ENCODE results near the gene IFNB1. TPM values are rescaled to one million over a fixed set of nuclear protein-coding genes. Genes with fewer than 3 reads are reported as not detected.

The IFNB1 gene
- total and polyA plus RNA-seq, 10 donors: not detected

DNA sequence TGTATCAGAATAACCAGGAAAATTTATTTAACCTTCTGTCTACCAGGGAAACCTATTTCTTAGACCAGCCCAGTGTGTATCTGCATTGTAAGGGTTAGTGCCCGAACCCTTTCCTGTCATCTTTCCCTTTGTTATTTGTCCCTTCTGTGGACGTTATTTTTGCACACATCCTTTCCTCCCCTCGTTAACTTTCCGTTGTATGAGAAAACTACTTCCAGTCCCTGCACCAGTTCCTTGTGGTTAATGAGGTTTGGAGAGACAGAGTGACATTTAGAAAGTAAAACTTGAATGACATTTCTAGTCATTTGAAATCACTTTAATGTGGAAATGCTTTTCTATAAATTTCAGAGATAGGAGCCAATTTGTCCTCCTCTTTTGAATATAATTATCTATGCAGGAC is 4.3 kb upstream of the IFNB1 start:
- Histone ChIP-seq H3K27ac (no peak overlapping the region), H3K27me3 (replicated peaks in 1 of 7) (no peaks in the 10 kb centered on the region), H3K4me3 (no peak overlapping the region), H3K4me1 (peaks cover 0 to 11% (median 4%) of the 10 kb centered on the region in 6 donors), H3K9me3 (peaks cover 0 to 17% (median 14%) of the 10 kb centered on the region in 8 donors), H3K36me3 (no peaks in the 10 kb centered on the region)
- 3 to 11% (median 9%) methylated on average over 4 of the region's 4 CpGs for WGBS, 5 donors
- DNase-seq: no peak
- intact Hi-C loops (cut with DNase I; ENCODE audit: low total_unique reads): no loop called here
- TF ChIP-seq POLR2A (IDR thresholded peaks at IDR 0.05): no peak
- no peak for TF ChIP-seq POLR2AphosphoS5 (IDR thresholded peaks at IDR 0.05)
- TF ChIP-seq, protein P1, sequence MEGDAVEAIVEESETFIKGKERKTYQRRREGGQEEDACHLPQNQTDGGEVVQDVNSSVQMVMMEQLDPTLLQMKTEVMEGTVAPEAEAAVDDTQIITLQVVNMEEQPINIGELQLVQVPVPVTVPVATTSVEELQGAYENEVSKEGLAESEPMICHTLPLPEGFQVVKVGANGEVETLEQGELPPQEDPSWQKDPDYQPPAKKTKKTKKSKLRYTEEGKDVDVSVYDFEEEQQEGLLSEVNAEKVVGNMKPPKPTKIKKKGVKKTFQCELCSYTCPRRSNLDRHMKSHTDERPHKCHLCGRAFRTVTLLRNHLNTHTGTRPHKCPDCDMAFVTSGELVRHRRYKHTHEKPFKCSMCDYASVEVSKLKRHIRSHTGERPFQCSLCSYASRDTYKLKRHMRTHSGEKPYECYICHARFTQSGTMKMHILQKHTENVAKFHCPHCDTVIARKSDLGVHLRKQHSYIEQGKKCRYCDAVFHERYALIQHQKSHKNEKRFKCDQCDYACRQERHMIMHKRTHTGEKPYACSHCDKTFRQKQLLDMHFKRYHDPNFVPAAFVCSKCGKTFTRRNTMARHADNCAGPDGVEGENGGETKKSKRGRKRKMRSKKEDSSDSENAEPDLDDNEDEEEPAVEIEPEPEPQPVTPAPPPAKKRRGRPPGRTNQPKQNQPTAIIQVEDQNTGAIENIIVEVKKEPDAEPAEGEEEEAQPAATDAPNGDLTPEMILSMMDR (IDR thresholded peaks at IDR 0.05 in 8 of 11, conservative IDR thresholded peaks at IDR 0.05 in 3 of 11): no peak

DNA sequence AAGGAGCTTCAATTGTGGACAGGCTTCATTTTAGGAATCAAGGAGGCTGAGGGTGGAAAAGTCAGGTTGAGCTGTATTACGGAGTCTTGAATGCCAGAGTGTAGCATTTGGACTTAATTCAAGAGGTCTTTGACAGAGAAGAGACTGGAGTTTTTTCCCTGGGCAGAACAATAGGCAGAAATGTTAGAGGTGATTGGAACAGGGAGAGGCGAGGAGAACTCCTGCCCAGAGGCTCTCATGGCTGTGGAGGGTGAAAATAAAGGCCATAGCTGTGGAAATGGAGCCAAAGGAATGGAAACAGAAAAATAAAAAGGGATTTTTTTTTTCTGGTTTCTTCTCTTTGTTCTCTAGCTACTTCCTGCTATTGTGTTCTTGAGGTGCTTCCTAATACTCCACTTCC is 3.7 kb upstream of the IFNB1 start:
- WGBS, 5 donors: 78 to 90% (median 87%) methylated on average over 2 of the region's 2 CpGs
- no peaks in the 10 kb centered on the region for H3K36me3 ChIP-seq
- H3K4me3 ChIP-seq: no peak overlapping the region
- peaks cover 0 to 11% (median 4%) of the 10 kb centered on the region in 6 donors for H3K4me1 ChIP-seq
- peaks cover 0 to under 1% (median 0%) of the 10 kb centered on the region in 7 donors for H3K27me3 ChIP-seq (replicated peaks in 1 of 7)
- TF ChIP-seq POLR2A (IDR thresholded peaks at IDR 0.05) (no peak), POLR2AphosphoS5 (IDR thresholded peaks at IDR 0.05) (no peak)
- TF ChIP-seq, protein P1 (IDR thresholded peaks at IDR 0.05 in 8 of 11, conservative IDR thresholded peaks at IDR 0.05 in 3 of 11): no peak
- DNase-seq: no peak
- intact Hi-C loops (cut with DNase I; ENCODE audit: low total_unique reads): no loop called here
- H3K27ac ChIP-seq: no peak overlapping the region
- peaks cover 0 to 13% (median 8%) of the 10 kb centered on the region in 8 donors for H3K9me3 ChIP-seq

GRCh38 chr9:21080793-21081192 is 3.1 kb upstream of the IFNB1 start:
- DNase-seq: no peak
- Histone ChIP-seq H3K27me3 (replicated peaks in 1 of 7) (peaks cover 0 to 5% (median 0%) of the 10 kb centered on the region in 7 donors), H3K4me1 (peaks cover 0 to 11% (median 4%) of the 10 kb centered on the region in 6 donors), H3K27ac (no peak overlapping the region), H3K36me3 (no peaks in the 10 kb centered on the region), H3K9me3 (peaks cover 0 to 6% (median 2%) of the 10 kb centered on the region in 8 donors), H3K4me3 (no peak overlapping the region)
- TF ChIP-seq POLR2AphosphoS5 (IDR thresholded peaks at IDR 0.05) (no peak), POLR2A (IDR thresholded peaks at IDR 0.05) (no peak)
- TF ChIP-seq, protein P1 (IDR thresholded peaks at IDR 0.05 in 8 of 11, conservative IDR thresholded peaks at IDR 0.05 in 3 of 11): no peak
- 90 to 98% (median 92%) methylated on average over 1 of the region's 1 CpG for WGBS, 5 donors
- intact Hi-C loops (cut with DNase I; ENCODE audit: low total_unique reads): no loop called here

DNA sequence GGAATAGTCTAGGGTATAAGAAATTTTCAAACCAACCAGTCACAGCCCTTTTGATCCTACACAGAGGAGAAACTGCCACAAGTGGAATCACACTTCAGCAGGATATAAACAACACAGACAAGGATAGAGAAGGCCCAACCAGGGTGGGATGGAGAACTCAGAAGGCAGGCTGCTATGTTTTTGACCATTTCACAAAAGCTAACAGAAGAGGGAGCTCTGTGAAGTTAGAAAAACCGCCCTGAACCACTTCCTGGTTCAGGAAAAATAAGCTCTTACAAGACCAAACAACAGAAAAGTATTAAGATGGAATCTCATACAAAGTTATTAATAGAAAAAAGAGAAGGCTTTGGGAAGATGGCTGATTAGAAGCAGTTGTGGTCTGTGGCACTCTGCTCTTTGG is 960 bp upstream of the IFNB1 start:
- H3K4me3 ChIP-seq: no peak overlapping the region
- TF ChIP-seq, protein P1 (IDR thresholded peaks at IDR 0.05 in 8 of 11, conservative IDR thresholded peaks at IDR 0.05 in 3 of 11): no peak
- TF ChIP-seq POLR2AphosphoS5 (IDR thresholded peaks at IDR 0.05): no peak
- 56 to 90% (median 65%) methylated on average over 1 of the region's 1 CpG for WGBS, 5 donors
- H3K4me1 ChIP-seq: peaks cover 0 to 11% (median 4%) of the 10 kb centered on the region in 6 donors
- intact Hi-C loops (cut with DNase I; ENCODE audit: low total_unique reads): no loop called here
- no peak overlapping the region for H3K27ac ChIP-seq
- no peak for DNase-seq
- H3K9me3 ChIP-seq: no peaks in the 10 kb centered on the region
- H3K36me3 ChIP-seq: no peaks in the 10 kb centered on the region
- H3K27me3 ChIP-seq (replicated peaks in 1 of 7): peaks cover 0 to 5% (median 0%) of the 10 kb centered on the region in 7 donors

Measured in spleen (tissue), 11 donors.